ENCODE data around the gene NRG4.

GRCh38 chr15:75994220-75994619 lies 18.0 kb downstream of the NRG4 start:
- TF ChIP-seq POLR2AphosphoS5 (IDR thresholded peaks at IDR 0.05; ENCODE audit: insufficient read depth, low read depth, low read length) = no peak
- no peak for TF ChIP-seq CTCF (IDR thresholded peaks at IDR 0.05; ENCODE audit: extremely low read depth in 1 of 2, insufficient read depth in 1 of 2, low read depth in 1 of 2, low read length in 2 of 2)
- TF ChIP-seq MAX (IDR thresholded peaks at IDR 0.05; ENCODE audit: insufficient read depth, insufficient read length) = no peak
- TF ChIP-seq EZH2 (IDR thresholded peaks at IDR 0.05; ENCODE audit: borderline replicate concordance, low read depth, low read length, severe bottlenecking) = no peak
- no peak for TF ChIP-seq MYC (IDR thresholded peaks at IDR 0.05; ENCODE audit: low read depth, low read length)
- no peak for TF ChIP-seq POLR2A (IDR thresholded peaks at IDR 0.05; ENCODE audit: low read depth, low read length)
